ENCODE data around the gene SRGAP3.

DNA sequence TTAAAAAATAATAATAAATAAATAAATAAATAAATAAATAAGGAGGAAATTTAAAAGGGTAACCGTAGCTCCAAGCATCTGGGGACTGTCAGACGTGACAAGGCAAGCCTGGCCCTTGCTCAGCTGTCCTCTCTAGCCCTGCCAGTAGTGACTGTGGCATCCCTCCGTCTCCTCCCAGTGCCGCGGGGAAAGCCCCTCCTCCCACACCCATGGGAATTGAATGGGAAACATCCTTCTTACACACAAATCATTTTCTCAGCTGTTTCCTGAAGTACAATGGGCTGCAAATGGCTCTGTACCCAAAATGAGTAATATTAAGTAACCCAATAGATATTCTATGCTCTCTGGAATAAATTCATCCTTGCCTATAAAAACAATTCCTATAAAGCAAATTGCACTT lies 184.6 kb downstream of the SRGAP3 start:
- TF ChIP-seq EP300 (IDR thresholded peaks at IDR 0.05), result no peak
- TF ChIP-seq, protein P1, sequence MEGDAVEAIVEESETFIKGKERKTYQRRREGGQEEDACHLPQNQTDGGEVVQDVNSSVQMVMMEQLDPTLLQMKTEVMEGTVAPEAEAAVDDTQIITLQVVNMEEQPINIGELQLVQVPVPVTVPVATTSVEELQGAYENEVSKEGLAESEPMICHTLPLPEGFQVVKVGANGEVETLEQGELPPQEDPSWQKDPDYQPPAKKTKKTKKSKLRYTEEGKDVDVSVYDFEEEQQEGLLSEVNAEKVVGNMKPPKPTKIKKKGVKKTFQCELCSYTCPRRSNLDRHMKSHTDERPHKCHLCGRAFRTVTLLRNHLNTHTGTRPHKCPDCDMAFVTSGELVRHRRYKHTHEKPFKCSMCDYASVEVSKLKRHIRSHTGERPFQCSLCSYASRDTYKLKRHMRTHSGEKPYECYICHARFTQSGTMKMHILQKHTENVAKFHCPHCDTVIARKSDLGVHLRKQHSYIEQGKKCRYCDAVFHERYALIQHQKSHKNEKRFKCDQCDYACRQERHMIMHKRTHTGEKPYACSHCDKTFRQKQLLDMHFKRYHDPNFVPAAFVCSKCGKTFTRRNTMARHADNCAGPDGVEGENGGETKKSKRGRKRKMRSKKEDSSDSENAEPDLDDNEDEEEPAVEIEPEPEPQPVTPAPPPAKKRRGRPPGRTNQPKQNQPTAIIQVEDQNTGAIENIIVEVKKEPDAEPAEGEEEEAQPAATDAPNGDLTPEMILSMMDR (IDR thresholded peaks at IDR 0.05), result no peak
